C4-2B (cell line): ENCODE measurements around the gene NTNG1.

Experiments
- H3K27ac ChIP-seq: fragments of 450-650 bp; 2 replicates; pipeline ENCODE4 v1.5.1; 2017
- ZFX ChIP-seq: fragments of 450-650 bp; IDR thresholded peaks from 2 replicates; pipeline ENCODE4 v1.6.1; 2017
- TF ChIP-seq, protein P1 (sequence below): fragments of 450-650 bp; conservative IDR thresholded peaks from 2 replicates; pipeline ENCODE4 v1.5.1; 2017; ENCODE audit warnings: mild to moderate bottlenecking

The NTNG1 gene

DNA sequence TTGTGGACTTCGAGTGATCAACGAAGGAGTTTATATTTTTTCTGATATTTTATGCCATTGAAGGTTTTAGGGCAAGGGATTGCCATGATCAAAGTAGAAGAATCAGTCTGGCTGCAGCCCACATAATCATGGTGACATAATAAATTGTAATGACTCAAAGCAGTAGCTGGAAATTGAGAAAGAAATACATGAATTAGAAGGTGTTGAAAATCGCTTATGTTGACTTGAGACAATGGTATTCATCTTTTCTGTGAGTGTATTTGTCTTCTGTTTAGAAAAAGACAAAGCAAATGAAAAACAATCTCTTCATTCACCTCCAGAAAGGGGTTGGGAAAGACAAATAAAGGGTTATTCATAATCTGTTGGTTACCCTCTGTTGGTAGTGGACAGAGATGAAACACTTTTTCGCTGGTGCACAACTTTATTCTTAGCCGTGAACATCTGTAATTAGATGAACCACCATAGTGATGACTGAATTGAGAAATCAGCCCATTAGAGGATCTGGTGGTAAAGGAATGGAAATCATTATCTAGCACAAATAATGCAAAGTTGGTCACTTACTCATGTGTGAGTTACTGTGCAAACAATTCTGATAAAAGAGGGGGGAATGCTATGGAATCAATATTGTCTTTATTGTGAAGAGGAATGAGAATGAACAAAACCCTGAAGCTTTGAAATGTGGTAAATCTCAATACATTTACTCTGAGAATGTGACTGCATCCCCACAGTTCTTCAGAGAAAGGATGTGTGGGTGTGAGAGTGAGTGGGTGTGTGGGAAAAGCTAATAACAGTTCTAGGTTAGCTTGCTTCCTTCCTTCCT is 121.8 kb downstream of the NTNG1 start:
- no peak overlapping the region for H3K27ac ChIP-seq
- TF ChIP-seq, protein P1, sequence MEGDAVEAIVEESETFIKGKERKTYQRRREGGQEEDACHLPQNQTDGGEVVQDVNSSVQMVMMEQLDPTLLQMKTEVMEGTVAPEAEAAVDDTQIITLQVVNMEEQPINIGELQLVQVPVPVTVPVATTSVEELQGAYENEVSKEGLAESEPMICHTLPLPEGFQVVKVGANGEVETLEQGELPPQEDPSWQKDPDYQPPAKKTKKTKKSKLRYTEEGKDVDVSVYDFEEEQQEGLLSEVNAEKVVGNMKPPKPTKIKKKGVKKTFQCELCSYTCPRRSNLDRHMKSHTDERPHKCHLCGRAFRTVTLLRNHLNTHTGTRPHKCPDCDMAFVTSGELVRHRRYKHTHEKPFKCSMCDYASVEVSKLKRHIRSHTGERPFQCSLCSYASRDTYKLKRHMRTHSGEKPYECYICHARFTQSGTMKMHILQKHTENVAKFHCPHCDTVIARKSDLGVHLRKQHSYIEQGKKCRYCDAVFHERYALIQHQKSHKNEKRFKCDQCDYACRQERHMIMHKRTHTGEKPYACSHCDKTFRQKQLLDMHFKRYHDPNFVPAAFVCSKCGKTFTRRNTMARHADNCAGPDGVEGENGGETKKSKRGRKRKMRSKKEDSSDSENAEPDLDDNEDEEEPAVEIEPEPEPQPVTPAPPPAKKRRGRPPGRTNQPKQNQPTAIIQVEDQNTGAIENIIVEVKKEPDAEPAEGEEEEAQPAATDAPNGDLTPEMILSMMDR, result no peak
- TF ChIP-seq ZFX, result no peak

DNA sequence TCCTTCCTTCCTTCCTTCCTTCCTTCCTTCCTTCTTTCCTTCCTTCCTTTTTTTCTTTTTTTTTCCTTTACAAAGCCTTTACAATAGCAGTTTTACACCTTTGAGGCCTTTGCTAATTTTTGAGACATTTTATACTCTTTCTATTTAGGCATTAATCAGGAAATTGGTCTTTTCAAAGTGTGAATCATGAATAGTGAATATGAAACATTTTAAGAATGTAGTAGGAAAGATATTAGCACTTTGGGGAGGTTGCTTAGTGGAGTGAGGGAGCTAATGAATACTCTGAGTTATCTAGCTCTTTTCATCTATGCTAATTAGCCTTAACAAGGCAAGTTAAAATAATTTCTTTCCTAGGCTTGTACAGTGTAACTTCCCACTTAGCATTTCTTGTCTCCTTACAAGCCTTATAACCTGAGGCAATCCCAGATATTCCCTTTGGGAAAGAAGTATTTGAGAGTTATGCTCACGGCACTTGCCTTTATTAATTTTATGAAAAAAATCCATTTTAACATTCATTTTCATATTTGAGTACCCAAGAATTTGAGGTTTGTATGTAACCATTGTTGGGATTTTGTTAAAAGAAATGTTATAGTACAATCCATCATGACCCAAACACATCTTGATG is 122.6 kb downstream of the NTNG1 start:
- no peak for TF ChIP-seq ZFX
- TF ChIP-seq, protein P1, result no peak
- H3K27ac ChIP-seq, result no peak overlapping the region

GRCh38 chr1:107264007-107264406 is 123.2 kb downstream of the NTNG1 start:
- no peak overlapping the region for H3K27ac ChIP-seq
- TF ChIP-seq, protein P1, result no peak
- TF ChIP-seq ZFX, result no peak

DNA sequence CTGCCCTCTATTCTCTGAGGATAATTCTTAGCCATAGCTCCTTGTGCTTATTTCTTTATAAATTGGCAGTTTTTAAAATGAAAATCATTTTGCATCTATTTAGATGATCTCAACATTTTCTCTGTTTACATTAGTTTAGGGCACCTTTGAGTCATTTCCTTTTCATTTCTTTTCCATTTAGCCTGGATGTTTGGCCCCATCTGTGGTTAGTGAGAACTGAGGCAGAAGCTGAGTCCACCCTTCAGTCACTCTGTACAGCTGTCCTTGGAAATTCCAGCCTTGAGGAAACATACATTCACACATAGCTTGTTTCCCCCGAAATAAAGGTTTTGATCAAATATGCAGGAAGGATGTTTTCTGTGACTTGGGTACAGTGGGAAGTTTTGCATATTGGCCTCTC is 123.7 kb downstream of the NTNG1 start:
- no peak for TF ChIP-seq ZFX
- TF ChIP-seq, protein P1, result no peak

DNA sequence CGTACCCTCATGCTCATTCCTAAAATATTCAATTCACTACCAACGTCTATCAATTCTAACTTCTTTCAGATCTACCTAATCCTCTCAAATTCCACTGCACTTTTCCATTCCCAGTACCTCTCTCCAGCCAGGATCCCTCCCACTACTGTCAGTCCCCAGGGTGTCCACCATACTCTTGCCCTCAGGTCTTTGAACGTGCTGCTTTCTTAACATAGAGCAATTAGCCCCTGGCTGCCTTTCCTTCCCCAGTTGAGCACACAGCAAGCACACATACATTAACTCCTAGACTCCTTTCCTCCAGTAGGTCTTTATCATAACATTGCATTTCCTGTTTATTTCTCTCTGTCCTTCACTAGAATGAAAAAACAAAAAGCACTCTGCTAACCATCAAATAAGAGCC is 126.7 kb downstream of the NTNG1 start:
- no peak for TF ChIP-seq ZFX
- TF ChIP-seq, protein P1, result no peak
- H3K27ac ChIP-seq, result no peak overlapping the region

More for the DNA sequence above, 123.7 kb downstream of the NTNG1 start:
- H3K27ac ChIP-seq, result no peak overlapping the region

DNA sequence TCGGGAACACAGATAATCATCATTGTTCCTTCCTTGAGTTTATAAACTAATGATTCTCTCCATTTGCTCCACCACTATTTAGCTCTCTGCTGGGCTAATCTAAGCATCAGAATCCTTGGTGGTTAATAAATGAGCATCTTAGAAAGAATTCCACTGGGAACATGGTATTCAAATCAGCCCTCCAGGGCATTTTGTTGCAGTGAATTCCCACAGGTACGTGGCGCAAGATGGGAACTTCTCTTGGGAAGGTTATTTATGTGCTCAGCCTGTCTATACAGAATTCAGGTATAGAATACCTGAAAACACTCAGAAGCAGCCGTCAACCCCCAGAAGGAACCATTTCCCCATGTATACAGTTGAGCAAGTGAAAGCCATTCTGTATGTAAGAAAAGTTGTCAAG is 131.5 kb downstream of the NTNG1 start:
- TF ChIP-seq, protein P1, result no peak
- TF ChIP-seq ZFX, result no peak
- H3K27ac ChIP-seq, result no peak overlapping the region

DNA sequence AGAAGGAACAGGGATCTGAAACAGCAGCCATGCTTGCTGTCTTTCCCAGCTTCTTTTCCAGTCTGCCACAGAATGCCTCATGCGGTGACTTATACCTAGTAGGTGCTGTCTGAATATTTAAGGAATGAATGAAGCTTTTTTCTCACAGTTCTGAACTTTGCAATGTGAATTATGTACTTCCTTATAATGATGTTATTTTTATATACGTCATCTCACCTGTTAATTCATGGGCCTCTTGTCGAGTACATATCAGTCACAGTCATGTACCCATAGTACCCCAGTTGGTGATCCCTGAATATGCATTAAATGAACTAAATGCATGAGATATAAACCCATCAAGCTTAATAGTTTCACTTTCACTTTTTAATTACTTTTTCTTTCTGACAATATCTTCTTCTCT is 132.7 kb downstream of the NTNG1 start:
- no peak overlapping the region for H3K27ac ChIP-seq
- TF ChIP-seq, protein P1, result no peak
- no peak for TF ChIP-seq ZFX
